CD4-positive, alpha-beta T cell treated with Interleukin-17A for 4 hours (primary cell): ENCODE measurements around the gene CPSF4.
A peak's percentile ranks its signal among the peaks of the same experiment; 100 is the strongest.

Source experiments
- DNase-seq: peaks from one replicate; pipeline ENCODE4 v3.0.0-alpha.2; 2020; ENCODE audit warnings: mixed read lengths

CPSF4 gene

DNA sequence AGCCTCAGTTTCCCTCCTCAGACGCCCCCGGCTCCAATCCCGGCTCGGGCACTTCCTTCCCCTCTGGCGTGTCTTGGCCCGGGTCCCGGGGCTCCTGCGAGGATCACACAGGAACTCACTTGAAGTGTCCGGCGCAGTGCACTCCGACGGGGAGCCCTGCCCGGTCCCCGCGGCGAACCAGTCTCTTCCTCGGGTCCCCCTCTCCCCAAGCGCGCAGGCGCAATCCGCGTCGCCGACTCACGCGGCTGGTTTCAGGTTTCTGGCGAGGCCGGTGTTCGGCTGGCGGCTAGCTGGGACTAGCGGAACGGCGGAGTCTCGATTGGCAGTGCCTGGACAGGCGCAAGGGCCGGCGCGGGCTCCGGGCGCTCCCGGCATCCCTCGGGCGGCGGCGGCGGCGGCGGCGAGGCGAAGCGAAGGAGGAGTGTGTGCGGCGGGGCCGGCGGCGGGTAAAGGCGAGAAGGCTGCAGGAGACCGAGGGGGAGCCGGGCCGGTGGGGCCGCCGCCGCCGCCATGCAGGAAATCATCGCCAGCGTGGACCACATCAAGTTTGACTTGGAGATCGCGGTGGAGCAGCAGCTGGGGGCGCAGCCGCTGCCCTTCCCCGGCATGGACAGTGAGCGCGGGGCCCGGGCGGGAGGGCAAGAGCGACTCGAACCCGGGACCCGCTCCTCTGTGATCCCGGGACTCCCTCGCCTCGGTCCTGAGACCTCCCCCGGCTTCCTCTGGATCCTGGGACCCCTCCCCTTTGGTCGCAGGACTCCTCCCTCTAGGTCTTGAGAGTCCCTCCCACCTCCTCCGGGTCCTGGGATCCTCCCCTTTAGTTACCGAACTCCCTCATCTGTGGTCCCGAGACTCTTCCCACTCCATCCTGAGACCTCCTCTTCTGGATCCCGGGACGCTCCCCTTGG lies at the start of gene CPSF4, which contains the start of gene PTCD1:
Gene CPSF4 (plus strand): TSS at position 371 of the 908 bp plus-strand sequence. CDS start 140 bp downstream, at position 511.
Gene PTCD1 (minus strand): TSS at position 226 of the 908 bp plus-strand sequence. CDS start 3,556 bp downstream, outside the sequence.
- DNase-seq = peak; percentile 92

DNA sequence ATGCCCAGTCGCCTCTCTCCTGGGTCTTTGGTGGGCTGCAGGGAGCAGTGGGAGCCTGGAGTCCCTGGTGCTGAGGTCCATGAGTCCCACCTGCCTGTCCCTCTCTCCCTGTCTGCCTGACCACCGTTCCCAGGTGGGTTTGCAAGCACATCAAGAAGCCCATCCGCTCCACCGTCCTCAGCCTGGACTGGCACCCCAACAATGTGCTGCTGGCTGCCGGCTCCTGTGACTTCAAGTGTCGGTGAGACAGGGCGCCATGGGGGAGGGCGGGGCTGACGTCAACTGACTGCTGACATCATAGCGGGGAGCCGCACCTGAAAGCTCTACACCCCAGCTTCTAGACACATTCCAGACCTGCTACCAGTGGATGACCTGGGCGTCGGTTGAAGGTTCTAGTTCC lies 49.0 kb upstream of the CPSF4 start:
- no peak for DNase-seq

DNA sequence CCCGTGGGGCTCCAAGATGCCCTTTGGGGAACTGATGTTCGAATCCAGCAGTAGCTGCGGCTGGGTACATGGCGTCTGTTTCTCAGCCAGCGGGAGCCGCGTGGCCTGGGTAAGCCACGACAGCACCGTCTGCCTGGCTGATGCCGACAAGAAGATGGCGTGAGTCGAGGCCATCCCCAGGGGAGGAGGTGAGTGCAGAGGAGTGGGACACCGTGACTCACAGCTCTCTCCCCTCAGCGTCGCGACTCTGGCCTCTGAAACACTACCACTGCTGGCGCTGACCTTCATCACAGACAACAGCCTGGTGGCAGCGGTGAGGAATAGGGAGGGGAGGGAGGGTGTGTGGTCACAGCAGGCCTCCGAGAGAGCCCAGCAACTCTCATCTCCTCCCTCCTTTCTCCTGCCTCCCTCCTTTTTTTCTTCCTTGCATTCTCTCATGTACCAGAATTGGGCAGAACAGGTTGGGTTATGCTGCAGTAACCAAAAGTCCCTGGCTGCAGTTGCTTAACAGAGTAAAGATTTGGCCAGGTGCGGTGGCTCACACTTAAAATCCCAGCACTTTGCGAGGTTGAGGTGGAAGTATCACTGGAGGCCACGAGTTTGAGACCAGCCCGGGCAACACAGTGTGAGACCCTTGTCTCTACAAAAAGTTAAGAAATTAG lies 47.7 kb upstream of the CPSF4 start:
- DNase-seq = no peak

DNA sequence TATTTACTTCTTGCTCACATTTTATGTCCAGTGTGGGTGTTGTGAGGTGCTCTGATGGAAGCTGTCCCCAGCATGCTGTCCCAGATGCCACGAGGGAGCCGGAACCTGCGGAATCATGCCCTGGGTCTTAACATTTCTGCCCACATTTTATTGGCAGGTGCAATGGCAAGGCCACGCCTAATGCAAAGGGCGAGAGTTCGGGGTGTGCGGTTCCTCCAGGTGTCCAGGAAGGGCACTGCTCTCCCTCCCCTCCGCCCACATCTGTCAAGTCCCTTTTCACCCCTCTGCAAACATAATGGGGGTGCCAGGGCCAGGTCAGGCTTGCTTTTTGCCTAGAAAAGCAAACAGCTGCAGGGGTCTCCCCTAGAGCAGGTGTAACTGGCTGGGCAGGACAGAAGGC lies 46.7 kb upstream of the CPSF4 start:
- no peak for DNase-seq

DNA sequence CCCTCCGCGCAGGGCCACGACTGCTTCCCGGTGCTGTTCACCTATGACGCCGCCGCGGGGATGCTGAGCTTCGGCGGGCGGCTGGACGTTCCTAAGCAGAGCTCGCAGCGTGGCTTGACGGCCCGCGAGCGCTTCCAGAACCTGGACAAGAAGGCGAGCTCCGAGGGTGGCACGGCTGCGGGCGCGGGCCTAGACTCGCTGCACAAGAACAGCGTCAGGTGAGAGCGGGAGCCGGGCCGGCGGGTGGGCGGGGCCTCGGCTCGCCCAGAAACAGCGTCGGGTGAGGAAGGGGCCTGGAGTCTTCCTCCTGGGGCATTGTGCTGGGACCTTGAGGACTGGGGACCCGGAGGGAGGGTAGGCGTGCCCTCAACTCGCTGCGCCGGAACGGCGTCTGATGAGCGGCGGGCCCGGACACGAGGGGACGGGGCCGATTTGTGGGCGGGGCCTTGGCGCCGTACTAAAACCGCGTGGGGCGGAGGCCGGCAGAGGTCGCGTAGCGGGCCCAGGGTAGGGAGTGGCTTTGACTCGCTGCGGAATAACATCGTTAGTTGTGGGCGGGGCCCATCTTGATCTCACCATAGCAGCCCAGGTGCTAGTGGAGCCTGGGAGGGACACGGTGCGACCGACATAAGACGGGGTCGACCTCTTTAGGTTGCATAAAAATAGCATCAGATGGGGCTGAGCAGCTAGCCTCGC lies 45.9 kb upstream of the CPSF4 start:
- peak; percentile 90 for DNase-seq

DNA sequence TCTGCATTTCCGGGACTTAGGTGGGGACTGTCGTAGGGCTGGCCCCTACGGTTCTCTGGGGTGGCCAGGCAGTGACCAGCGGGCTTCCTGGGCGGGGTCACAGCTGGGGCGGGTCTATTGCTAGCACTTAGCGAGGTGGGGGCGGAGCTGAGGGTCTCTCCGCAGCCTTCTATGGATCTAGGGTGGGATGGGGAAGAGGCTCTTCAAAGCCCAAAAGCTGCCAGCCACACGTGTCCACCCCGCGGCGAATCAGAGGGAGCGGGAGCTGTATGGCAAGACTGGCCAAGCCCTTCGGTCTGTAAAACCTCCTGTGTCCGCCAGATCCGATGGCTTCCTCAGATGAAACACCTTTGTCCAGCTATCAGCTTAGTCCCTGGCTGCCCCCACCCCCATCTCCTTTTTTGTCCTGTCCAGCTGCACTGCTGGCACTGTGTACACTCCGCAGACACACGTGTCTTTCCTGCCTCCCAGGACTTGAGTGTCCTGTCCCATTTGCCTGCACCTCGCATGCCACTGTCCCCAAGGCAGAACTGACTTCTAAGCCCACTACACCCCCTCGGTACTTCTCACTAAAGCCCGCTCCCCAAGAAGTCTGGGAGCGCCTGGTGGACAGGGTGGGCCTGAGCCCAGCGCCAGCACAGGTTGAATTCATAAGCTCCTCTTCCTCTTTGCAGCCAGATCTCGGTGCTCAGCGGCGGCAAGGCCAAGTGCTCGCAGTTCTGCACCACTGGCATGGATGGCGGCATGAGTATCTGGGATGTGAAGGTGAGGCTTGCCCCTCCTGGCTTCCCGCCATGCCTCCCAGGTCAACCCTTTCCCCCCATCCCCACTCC lies 45.2 kb upstream of the CPSF4 start:
- no peak for DNase-seq

DNA sequence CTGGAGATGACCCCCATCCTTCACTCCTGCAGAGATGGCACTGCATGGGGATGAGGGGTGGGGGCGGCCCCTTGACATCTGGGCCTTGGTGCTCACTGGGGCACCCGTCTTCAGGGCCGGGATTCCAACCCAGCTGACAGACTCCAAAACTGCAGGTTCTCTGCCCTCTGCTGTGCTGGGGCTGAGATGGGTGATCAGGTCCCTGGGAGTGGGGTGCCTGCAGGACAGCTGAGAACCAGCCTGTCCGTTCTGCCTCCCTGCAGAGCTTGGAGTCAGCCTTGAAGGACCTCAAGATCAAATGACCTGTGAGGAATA lies 44.6 kb upstream of the CPSF4 start:
- DNase-seq = no peak

DNA sequence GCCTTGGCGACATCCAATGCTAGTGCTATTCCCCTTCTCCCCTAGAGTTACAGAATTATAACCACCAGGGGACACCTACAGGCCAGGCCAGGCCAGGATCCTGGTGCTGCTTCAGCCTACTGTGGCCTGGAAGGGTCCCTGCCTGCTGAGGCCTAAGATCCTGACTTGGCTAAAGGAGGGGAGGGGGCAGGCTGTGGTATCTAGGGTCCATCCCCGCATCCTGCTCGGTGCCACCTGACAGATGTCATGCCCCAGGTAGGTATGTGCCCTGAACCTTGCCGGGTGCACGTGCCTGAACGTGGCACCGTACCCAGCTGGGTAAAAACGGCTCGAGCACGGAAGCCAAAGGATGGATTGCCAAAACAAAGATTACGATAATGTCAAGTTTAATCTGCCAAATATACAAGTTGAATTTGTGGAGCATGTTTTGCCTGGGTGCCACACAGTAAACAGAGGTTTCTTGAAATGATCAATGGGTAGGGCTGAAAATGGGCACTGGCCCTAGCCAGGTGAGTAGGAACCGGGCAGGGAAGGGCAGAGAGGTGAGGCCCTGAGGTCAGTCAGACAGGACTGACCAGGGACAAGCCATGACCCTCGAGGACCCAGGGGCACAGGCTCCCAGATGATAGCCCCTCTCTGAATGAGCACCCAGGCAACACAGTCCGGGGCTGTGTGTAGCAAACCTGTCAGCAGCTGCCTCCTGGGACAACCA lies 43.0 kb upstream of the CPSF4 start:
- DNase-seq = no peak

DNA sequence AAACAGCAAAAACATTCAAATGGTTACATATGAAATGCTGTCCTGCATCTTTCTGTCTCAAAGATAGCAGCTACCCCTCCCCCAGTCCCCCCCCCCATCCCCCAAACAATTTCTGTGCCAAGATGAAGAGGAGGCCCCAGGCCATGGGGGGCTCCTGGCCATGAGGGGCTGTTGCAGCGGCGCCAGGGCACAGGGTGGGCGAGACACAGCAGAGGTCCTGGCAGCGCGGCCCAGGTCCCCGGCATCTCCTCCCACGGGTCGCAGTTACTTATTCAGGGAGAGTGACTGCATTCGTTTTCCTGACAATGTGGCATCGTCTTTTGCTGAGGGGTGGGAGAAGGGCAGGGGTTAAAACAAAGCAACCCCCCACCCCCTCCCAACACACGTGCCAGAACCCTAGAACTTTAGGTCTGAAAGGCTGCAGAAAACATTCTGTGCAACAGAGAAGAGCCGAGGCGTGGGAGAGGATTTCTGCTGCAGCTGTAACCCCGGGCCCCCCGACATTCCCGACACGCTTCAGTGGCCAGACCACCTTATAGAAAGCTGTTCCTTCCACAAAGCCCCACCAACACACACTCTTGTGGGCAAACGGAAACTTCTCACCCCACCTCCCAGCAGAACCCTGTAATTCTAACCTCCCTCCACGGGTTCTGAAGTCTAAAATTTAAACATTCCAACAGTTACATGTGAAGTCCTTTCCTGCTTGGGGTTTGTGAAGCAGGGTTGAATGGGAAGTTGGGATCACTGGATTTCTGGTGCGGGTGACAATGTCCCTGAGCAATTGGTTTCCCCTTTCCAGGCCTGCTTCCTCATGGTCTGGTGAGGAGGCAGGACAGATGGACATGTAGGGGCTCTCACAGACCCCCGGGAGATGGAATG lies 42.1 kb upstream of the CPSF4 start:
- no peak for DNase-seq

DNA sequence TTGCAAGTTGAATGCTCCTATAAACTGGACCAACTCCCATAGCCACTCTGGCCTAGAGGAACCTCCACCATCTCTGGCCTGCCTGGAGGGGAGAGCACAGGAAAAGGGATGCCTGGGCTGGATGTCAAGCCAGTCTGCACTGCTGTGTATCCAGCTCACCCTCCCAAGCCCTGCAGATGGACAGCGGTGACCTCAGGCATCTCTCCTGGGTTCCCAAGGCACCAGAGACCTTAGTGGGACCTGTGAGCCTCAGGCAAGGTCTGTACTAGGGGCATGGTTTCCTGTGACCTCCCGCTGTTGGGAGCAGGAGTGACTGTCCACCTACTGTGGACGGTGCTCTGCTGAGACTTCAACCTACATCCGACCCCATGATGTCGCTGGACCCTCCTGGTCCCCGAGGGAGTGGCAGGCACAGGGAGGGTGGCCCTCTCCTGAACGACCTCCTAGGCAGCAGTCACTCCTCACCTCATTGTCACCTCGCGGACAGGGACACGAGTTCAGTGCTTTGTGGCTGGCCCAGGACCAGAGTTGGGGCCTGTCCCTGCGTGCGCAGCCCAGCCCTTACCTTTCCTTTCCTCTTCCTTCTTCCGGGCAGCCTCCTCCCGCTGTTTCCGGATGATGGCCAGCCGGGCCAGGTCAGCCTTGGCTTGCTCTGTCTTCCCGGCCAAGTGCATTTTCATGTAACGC lies 41.3 kb upstream of the CPSF4 start:
- no peak for DNase-seq

DNA sequence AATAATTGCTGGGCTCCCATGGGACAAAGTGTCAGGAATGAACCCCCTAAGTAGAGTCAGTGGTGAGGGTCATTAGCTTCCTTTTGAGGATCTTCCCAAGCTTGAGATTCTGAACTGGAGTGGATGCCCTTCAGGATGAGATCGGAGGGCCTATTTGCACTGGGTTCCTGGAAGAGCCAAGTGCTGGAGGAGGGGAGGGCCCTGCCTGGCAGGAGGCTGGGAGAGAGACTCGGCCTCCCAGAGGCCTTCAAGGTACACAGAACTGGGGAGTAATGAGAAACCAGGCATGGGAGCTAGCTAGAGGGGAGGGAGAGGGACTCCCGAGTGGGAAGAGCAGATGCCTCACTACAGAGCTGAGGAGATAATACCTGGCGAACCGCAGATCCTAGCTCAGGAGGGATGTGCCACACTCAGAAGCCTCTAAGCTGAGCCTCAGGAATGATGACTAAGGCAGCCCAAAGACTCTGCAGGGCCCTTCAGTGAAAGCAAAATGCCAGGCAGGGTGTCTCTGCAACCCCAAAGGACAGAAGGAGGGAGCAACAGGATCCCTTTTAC lies 39.8 kb upstream of the CPSF4 start:
- DNase-seq = no peak

DNA sequence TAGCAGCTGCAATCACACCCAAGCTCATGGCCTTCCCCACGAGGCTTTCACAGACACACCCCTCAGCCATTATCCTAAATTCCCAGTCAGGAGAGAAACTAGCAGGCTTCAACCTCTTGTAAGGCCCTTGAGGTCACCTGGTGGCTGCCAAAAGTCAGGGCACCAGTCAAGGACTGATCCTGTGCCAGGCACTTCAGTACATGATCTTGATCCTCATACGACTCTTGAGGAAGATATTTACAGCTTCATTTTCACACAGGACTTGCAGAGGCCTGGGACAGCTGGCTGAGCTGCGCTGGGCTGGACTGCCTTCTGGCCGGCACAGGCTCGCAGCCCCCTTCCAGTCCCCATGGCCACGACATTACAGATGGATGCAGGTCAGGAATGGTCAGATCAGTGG lies 39.1 kb upstream of the CPSF4 start:
- DNase-seq = no peak

DNA sequence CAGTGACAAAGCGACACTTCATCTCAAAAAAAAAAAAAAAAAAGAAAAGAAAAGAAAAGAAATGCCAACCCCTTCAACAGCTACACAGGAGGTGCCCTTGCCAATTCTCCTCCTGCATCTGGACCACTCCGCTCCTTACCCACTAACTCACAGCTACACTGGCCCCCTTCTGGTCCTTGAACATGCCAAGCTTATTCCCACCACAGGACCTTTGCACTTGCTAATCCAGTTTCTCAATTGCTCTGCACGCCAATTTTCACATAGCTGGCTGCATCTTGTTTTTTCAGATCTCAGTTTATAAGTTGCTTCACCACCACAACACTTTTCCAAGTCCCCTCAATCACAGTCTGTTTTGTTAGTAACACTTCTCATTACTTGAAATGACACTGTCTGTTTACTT lies 35.9 kb upstream of the CPSF4 start:
- DNase-seq = no peak

DNA sequence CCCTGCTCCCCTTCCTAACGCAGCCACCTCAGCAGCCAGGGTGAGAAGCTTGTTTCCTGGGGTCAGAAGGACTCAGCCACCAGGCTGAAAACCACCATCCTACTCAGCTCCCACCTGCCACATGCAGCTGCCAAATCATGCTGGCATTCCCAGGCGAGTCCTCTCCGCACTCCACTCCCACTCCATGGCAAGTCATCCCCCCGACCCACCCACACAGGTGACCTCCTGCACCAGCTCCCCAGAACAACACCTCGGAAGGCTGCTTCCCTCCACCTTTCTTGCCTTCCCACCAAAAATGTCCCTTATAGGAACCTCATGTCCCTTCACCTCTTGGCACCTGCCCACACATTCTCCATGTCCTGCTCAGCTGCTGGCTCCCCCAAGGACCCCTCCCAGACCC lies 35.0 kb upstream of the CPSF4 start:
- no peak for DNase-seq

DNA sequence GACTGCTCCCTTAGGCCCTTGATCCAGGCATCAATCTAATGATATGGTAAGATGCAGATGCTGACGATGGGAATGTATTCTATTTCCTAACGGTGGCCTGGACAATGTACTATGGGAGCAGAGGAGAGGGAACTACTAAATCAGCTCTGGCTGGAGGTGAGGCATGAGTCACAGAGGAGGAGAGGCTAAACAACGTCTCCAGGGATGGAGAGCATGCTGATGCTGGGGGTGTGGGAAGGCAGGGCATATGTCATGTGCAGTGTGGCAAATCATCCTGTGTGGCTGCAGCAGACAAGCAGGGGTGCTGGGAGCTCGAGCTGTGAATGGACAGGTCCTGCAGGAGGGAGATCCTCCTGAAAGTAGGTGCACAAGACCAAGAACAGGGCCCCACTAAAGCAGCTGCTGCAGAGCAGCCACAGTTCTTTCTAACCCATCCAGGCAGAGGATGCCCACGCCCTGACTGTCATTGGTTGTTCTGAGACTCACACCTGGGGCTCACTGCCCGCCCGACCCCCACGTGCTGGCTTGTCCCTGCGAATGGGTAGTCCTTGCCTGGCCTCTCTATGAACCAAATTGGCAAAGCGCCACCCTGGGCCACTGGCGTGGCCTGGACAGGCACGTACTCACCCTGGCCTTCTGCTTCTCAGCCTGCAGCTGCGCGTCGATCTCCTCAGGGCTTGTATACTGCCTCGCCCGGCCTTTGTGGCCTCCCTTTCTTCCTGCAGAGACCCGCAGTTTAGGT lies 34.3 kb upstream of the CPSF4 start:
- no peak for DNase-seq

DNA sequence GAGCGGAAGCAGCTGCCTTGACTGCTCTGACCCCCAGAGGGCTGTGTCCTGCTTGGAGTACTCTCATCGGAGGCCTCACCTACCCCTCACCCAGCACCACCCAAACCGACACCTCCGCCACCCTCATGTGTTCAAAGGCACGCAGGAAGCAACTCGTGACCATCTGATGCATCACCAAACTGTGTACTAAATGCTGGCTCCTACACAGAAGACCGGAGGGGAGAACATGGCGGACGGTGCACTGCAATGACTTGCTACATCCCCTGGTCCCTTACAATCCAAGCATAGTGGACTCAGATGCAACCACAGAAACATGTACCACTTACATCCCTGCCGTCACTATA lies 33.8 kb upstream of the CPSF4 start:
- DNase-seq = no peak

DNA sequence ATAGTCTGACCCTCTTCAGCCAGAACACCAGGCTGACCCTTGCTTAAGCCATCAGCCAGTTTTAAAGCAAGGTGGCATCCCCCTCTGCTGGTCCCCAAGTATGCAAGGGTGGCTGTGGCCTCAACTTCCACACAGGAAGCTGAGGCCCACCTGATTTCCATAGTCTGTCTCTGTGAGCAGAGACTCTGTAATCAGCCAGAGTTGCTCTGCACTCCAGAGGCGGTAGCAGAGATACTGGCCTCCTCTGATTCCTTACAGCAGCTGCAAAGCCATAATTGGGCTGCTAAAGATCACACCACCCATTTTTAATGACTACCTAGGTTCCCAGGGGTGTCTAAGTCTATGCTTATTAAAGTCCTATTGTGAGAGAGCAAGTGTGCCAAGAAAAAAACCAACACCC lies 32.2 kb upstream of the CPSF4 start:
- DNase-seq = no peak

DNA sequence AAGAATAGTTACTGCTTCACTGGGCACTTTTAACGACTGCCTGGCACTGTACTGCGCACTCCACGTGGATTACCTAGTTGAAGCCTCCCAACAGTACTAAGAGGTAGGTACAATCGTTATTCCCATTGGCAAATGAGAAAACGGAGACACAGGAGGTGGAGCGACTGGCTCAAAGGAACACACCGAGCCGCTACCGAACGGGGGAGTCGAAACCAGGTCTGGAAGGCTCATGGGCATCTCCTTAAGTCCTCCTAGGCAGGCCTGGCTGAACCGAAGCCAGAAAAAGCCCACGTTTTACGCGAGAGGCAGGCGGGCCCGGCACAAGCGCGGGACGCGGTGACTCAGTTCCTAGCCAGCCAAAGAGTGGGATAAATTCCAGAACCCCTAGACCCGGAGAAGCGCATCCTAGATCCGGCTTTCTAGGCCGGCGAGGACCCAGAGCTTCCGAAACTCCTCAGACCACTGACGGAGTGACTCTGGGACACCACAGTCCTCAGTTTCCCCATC lies 30.8 kb upstream of the CPSF4 start:
- peak; percentile 39 for DNase-seq
